ENCODE data around the gene LPCAT2.

- no peak for TF ChIP-seq CTCF (IDR thresholded peaks at IDR 0.05; ENCODE audit: low read depth, low read length, missing input control)
- TF ChIP-seq ATF3 (IDR thresholded peaks at IDR 0.05), result no peak
- TF ChIP-seq REST (IDR thresholded peaks at IDR 0.05), result no peak
- no peak for TF ChIP-seq TAF1 (conservative IDR thresholded peaks at IDR 0.05)
- no peak for TF ChIP-seq YY1 (IDR thresholded peaks at IDR 0.05)
- no peak for TF ChIP-seq MAX (IDR thresholded peaks at IDR 0.05)
- TF ChIP-seq JUND (IDR thresholded peaks at IDR 0.05), result no peak
- TF ChIP-seq SP1 (IDR thresholded peaks at IDR 0.05), result no peak
- TF ChIP-seq RAD21 (IDR thresholded peaks at IDR 0.05), result no peak
- TF ChIP-seq GABPA (IDR thresholded peaks at IDR 0.05 in 1 of 2, conservative IDR thresholded peaks at IDR 0.05 in 1 of 2), result no peak
- TF ChIP-seq EGR1 (IDR thresholded peaks at IDR 0.05; ENCODE audit: low read depth in 2 of 2), result no peak
- no peak for TF ChIP-seq FOXA1 (IDR thresholded peaks at IDR 0.05)
These were observed 10.8 kb upstream of the LPCAT2 start for GRCh38 chr16:55498101-55498500.

All from liver (tissue), 3 donors.